Activated CD8-positive, alpha-beta memory T cell treated with anti-CD3 and anti-CD28 coated beads for 36 hours (primary cell): Measurements from ENCODE around the gene NDE1. TPM values are rescaled to one million over a fixed set of nuclear protein-coding genes. Genes with fewer than 3 reads are reported as not detected.
"Not testable (repeated sequence)": the region's sequence is repeated elsewhere in the genome, so short reads cannot be mapped to it uniquely, and the experiment has no call there.

ENCODE experiments used
- CTCF ChIA-PET: fragments of 350-600 bp; sonication (Branson Sonifier 250); formaldehyde crosslinking; loops from one replicate; lab custom pipeline; 2021; ENCODE audit warnings: antibody characterized with exemption; lab: Charles Lee
- POLR2A ChIA-PET: fragments of 350-600 bp; sonication (Branson Sonifier 250); formaldehyde crosslinking; loops from one replicate; lab custom pipeline; 2021; ENCODE audit warnings: antibody characterized with exemption; lab: Charles Lee
- total RNA-seq, 2 experiments: library from RNA; stranded (reverse); gene quantifications; one replicate each; pipeline ENCODE4 v1.2.3, GENCODE V29; 2021

The NDE1 gene, protein sequence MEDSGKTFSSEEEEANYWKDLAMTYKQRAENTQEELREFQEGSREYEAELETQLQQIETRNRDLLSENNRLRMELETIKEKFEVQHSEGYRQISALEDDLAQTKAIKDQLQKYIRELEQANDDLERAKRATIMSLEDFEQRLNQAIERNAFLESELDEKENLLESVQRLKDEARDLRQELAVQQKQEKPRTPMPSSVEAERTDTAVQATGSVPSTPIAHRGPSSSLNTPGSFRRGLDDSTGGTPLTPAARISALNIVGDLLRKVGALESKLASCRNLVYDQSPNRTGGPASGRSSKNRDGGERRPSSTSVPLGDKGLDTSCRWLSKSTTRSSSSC
- total RNA-seq, result 100 to 1,000 TPM; 110 to 115 TPM

- ChIA-PET POLR2A (no interaction called here), CTCF (interaction anchor here (0.6 to 1.7 kb wide), 3 partner anchors 8 to 1006 kb away, joined by 3 to 9 read pairs (median 3); partner anchors contain the start of gene MARF1)
Measured at GRCh38 chr16:15650019-15650697, at the start of gene NDE1. Gene NDE1 (plus strand): TSS chr16:15650245. CDS start chr16:15664779, 14,534 bp downstream.

GRCh38 chr16:15601212-15601879, 48.7 kb upstream of the NDE1 start:
- ChIA-PET POLR2A (no interaction called here), CTCF (no interaction called here)

GRCh38 chr16:15602285-15603044, 47.6 kb upstream of the NDE1 start:
- ChIA-PET CTCF (no interaction called here), POLR2A (no interaction called here)

GRCh38 chr16:15604460-15605440, 45.3 kb upstream of the NDE1 start:
- ChIA-PET POLR2A (no interaction called here), CTCF (no interaction called here)

DNA sequence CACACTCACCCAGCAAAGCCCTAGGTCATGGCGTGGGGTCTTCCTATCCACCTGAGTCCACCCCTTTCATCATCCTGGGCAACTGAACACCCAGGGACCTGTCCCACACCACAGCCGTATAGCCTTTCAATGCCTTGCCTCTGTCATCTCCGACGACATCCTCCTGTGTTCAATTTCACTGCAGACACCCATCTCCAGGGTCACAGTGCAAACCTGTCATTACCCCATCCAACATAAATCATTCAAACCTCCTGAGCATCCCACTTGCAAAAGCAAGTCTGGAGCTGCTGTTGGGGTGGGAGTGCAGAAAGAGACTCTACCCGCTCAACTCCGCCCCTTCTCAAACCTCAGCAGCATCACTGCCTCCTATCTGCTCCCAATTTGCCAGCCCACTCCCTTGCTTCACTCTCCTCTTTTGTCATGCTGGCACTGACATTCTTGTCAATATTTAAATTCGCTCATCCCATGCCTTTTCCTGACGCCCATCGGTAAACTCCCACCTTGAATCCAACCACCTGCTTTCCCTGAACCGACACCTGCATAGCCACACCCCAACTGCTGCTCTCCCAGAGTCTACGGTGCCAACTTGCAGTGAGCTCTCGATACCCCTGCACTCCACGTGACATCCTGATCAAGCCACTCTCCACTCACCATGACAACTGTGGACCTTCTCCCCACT, 44.1 kb upstream of the NDE1 start:
- CTCF ChIA-PET, result no interaction called here
- POLR2A ChIA-PET, result no interaction called here

- ChIA-PET POLR2A (no interaction called here), CTCF (no interaction called here)
Measured at GRCh38 chr16:15606518-15607220, 43.4 kb upstream of the NDE1 start.

GRCh38 chr16:15607221-15607699, 42.8 kb upstream of the NDE1 start:
- CTCF ChIA-PET, POLR2A ChIA-PET: not testable (repeated sequence)

DNA sequence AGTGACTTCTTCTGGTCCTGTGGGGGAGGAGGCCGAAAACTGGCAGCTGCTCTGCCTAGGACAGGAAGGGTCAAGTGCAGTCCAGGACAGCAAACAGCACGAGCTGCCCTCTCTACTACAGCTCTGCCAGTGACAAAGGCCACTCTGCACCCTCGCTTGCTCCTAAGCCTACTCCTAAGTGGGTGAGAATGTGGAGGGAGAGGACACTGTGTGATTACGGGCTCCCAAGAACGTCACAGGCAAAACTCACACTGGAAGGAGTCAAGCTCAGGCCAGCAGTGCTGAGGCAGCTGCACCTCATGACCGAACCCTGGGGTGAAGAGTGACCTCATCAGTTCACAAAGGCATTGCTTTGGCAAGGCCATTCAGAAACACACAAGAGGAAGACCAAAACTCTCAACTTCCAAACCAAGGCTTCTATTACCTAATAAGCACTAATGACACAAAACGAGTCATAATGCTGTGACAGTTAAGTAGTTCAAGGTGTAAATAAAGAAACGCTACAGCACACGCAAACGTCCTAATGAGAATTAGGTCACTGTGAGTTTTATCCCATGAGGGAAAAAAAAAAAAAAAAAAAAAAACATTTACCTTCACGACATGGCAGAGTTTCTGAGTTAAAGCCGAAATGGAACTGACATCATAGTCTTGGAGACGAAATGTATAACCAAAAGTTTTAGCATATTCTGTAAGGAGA, 42.2 kb upstream of the NDE1 start:
- ChIA-PET CTCF (no interaction called here), POLR2A (no interaction called here)

GRCh38 chr16:15608398-15609285, 41.4 kb upstream of the NDE1 start:
- POLR2A ChIA-PET, result no interaction called here
- CTCF ChIA-PET, result no interaction called here

- CTCF ChIA-PET, result no interaction called here
Measured at GRCh38 chr16:15609286-15609649, 40.8 kb upstream of the NDE1 start.

GRCh38 chr16:15610369-15610871, 39.6 kb upstream of the NDE1 start:
- ChIA-PET CTCF (no interaction called here), POLR2A (interaction anchor here (1.4 kb wide), 1 partner anchor 20 kb away, joined by 3 read pairs; no protein-coding TSS in a partner anchor)

More at GRCh38 chr16:15609286-15609649, 40.8 kb upstream of the NDE1 start:
- POLR2A ChIA-PET, result interaction anchor here (1.4 kb wide), 1 partner anchor 19 kb away, joined by 3 read pairs; no protein-coding TSS in a partner anchor

DNA sequence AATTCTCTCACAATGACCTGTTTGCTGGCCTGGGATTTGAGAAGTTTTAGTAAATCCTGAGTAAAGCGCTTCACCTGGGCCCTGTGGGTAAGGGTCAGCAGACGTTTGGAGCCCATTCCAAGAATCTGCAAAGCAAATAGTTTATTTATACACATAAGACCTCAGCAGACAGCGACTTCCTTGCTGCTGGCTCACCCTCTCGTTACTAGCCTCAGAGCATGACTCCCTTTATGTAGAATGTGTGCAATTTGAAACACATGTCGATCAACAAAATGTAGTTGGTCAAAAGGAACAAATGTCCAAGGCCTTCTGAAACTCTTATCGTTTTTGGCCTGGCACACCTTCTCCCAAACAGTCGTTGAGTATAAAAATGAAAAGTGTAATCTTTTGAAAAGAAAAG, 38.4 kb upstream of the NDE1 start:
- CTCF ChIA-PET, result no interaction called here
- POLR2A ChIA-PET, result no interaction called here

GRCh38 chr16:15613676-15614075, 36.4 kb upstream of the NDE1 start:
- CTCF ChIA-PET, result no interaction called here
- POLR2A ChIA-PET, result interaction anchor here (0.7 kb wide), 1 partner anchor 540 kb away, joined by 11 read pairs; no protein-coding TSS in a partner anchor

- POLR2A ChIA-PET, result no interaction called here
- CTCF ChIA-PET, result no interaction called here
Measured at GRCh38 chr16:15616012-15616411, 34.0 kb upstream of the NDE1 start.

GRCh38 chr16:15616475-15617165, 33.4 kb upstream of the NDE1 start:
- POLR2A ChIA-PET, result no interaction called here
- CTCF ChIA-PET, result no interaction called here
